Naive thymus-derived CD4-positive, alpha-beta T cell (primary cell): ENCODE measurements around the gene CCDC154. TPM values are rescaled to one million over a fixed set of nuclear protein-coding genes. Genes with fewer than 3 reads are reported as not detected.

Experiments
- ATAC-seq: fragments of 150-1000 bp; cut with Tn5 transposase; 2 replicates; pipeline ENCODE4 v1.10.0; 2021; ENCODE audit warnings: mild to moderate bottlenecking, moderate library complexity
- CTCF ChIA-PET: fragments of 350-600 bp; sonication (Branson Sonifier 250); formaldehyde crosslinking; loops from one replicate; lab custom pipeline; 2021; ENCODE audit warnings: antibody characterized with exemption; lab: Charles Lee
- POLR2A ChIA-PET: fragments of 350-600 bp; sonication (Branson Sonifier 250); formaldehyde crosslinking; loops from one replicate; lab custom pipeline; 2021; ENCODE audit warnings: antibody characterized with exemption, inconsistent platforms; lab: Charles Lee
- DNase-seq, 9 donors: peaks; one replicate each; pipeline versions ENCODE4 v3.0.0 to v3.0.0-alpha.2; 2020 to 2022; ENCODE audit warnings: mixed read lengths in 1 of 9
- H3K27ac ChIP-seq: one replicate; pipeline ENCODE4 v1.7.0; 2013; ENCODE audit warnings: mild to moderate bottlenecking, low read depth, low read length, moderate library complexity
- H3K27me3 ChIP-seq, 2 donors: one replicate each; pipeline ENCODE4 v1.7.0; 2013; ENCODE audit warnings: low read length in 2 of 2, mild to moderate bottlenecking in 2 of 2, moderate library complexity in 2 of 2; ENCODE audit not compliant: control insufficient read depth in 2 of 2, insufficient read depth in 2 of 2
- H3K36me3 ChIP-seq, 3 experiments: 1 replicate in 2 of 3; 2 replicates in 1 of 3; pipeline ENCODE4 v1.7.0; 2013; ENCODE audit warnings: low read length in 3 of 3, mild to moderate bottlenecking in 3 of 3, moderate library complexity in 1 of 3; ENCODE audit not compliant: insufficient read depth in 3 of 3, control insufficient read depth in 2 of 3
- H3K4me1 ChIP-seq, 2 donors: one replicate each; pipeline ENCODE4 v1.7.0; 2013; ENCODE audit warnings: low read length in 2 of 2, mild to moderate bottlenecking in 2 of 2, moderate library complexity in 1 of 2; ENCODE audit not compliant: control insufficient read depth in 2 of 2, insufficient read depth in 2 of 2
- H3K4me3 ChIP-seq: 2 replicates; pipeline ENCODE4 v1.7.0; 2013; ENCODE audit warnings: mild to moderate bottlenecking, low read length
- H3K9me3 ChIP-seq, 3 experiments: 1 replicate in 2 of 3; 2 replicates in 1 of 3; pipeline ENCODE4 v1.7.0; 2013; ENCODE audit warnings: low read length in 3 of 3; ENCODE audit not compliant: control insufficient read depth in 2 of 3
- H3K27ac Mint-ChIP-seq, 9 donors: one replicate each; pipeline ENCODE4 v1.8.0; 2020 to 2022; ENCODE audit warnings: mixed read lengths in 9 of 9, mild to moderate bottlenecking in 8 of 9, moderate library complexity in 5 of 9, inconsistent platforms in 2 of 9
- H3K27me3 Mint-ChIP-seq, 5 donors: one replicate each; pipeline ENCODE4 v1.8.0; 2021 to 2022; ENCODE audit warnings: mixed read lengths in 5 of 5, mild to moderate bottlenecking in 1 of 5
- H3K36me3 Mint-ChIP-seq, 5 donors: one replicate each; pipeline ENCODE4 v1.8.0; 2020 to 2022; ENCODE audit warnings: mixed read lengths in 5 of 5, mild to moderate bottlenecking in 3 of 5, inconsistent platforms in 1 of 5
- H3K4me1 Mint-ChIP-seq, 7 donors: one replicate each; pipeline ENCODE4 v1.8.0; 2020 to 2022; ENCODE audit warnings: mixed read lengths in 7 of 7, mild to moderate bottlenecking in 3 of 7, inconsistent platforms in 1 of 7
- H3K4me3 Mint-ChIP-seq, 10 donors: one replicate each; pipeline ENCODE4 v1.8.0; 2020 to 2022; ENCODE audit warnings: mild to moderate bottlenecking in 10 of 10, mixed read lengths in 10 of 10, moderate library complexity in 6 of 10, inconsistent platforms in 2 of 10
- H3K9me3 Mint-ChIP-seq, 11 donors: one replicate each; pipeline ENCODE4 v1.8.0; 2020 to 2022; ENCODE audit warnings: mixed read lengths in 11 of 11, mild to moderate bottlenecking in 4 of 11, inconsistent platforms in 1 of 11, moderate library complexity in 1 of 11
- intact Hi-C, 2 donors: fragments of 100-400 bp; cut with micrococcal nuclease; formaldehyde crosslinking; loops; one replicate each; pipeline ENCODE4 v1.15.1; 2023
- polyA plus RNA-seq, 2 donors: library from polyadenylated mRNA; unstranded; fragments of 300-500 nt; fragmentation: Illumina TruSeq; gene quantifications; one replicate each; pipeline ENCODE4 v1.2.3, GENCODE V29; 2021
- total RNA-seq, 6 experiments: library from RNA in 5 of 6; stranded (reverse) in 5 of 6; gene quantifications; 1 replicate in 5 of 6; 2 replicates in 1 of 6; pipeline ENCODE4 v1.2.3 and lab custom pipeline; 2021 to 2026

CCDC154 gene
- total RNA-seq (10 to 100 TPM in 2 of 5 experiments, 1 to 10 TPM in 3; 3.6 to 19.1 (median 8.9) TPM), polyA plus RNA-seq (not detected), total RNA-seq (lab: John Stamatoyannopoulos, UW) (5.8 reads per million, percentile 26 among the genes with 10 or more reads in this experiment)

- Histone ChIP-seq H3K4me1 (no peaks in the 10 kb centered on the region), H3K9me3 (no peaks in the 10 kb centered on the region), H3K27ac (no peak within 1 kb of the TSS), H3K36me3 (peaks cover 0 to 37% (median 0%) of the 10 kb centered on the region in 3 experiments), H3K4me3 (no peak within 1 kb of the TSS), H3K27me3 (no peaks in the 10 kb centered on the region)
- ChIA-PET POLR2A (no interaction called here), CTCF (no interaction called here)
- intact Hi-C loops: no loop called here
- Mint-ChIP-seq H3K36me3 (no peaks in the 10 kb centered on the region), H3K4me3 (no peak within 1 kb of the TSS), H3K27me3 (no peaks in the 10 kb centered on the region), H3K9me3 (no peaks in the 10 kb centered on the region), H3K27ac (no peak within 1 kb of the TSS), H3K4me1 (no peaks in the 10 kb centered on the region)
- ATAC-seq (no peak), DNase-seq (no peak)
Measured at GRCh38 chr16:1443980-1444729, at the start of gene CCDC154. TSS of gene CCDC154 (minus strand) at chr16:1444556. CDS start at chr16:1444322, 234 bp downstream.

- Mint-ChIP-seq H3K4me3 (peak overlapping the region; percentile 80 to 99 (median 92)), H3K27me3 (no peaks in the 10 kb centered on the region), H3K9me3 (peaks cover 0 to 1% (median 0%) of the 10 kb centered on the region in 11 donors), H3K27ac (peak overlapping the region in 6 of 9 donors; percentile 62 to 97 (median 76)), H3K36me3 (peaks cover 0 to 6% (median 0%) of the 10 kb centered on the region in 5 donors), H3K4me1 (peaks cover 9 to 20% (median 10%) of the 10 kb centered on the region in 7 donors)
- peak; percentile 1 for ATAC-seq
- POLR2A ChIA-PET: interaction anchor here (1.2 to 4.4 kb wide), 8 partner anchors 9 to 212 kb away, joined by 3 to 38 read pairs (median 5); partner anchors contain the start of genes JPT2, MAPK8IP3, TMEM204 and UBE2I
- intact Hi-C loops: loop anchor here (1.0 to 10.0 kb wide), 12 partner anchors 18 to 1019 kb away; partner anchors contain the start of genes CLCN7 (in 2 of the 2), CRAMP1 (in 2 of the 2), IFT140 (in 2 of the 2) and TMEM204 (in 2 of the 2)
- H3K9me3 ChIP-seq: no peaks in the 10 kb centered on the region
- H3K36me3 ChIP-seq: peaks cover 0 to 49% (median 0%) of the 10 kb centered on the region in 3 experiments
- peaks cover 12 to 17% of the 10 kb centered on the region in 2 donors for H3K4me1 ChIP-seq
- H3K27me3 ChIP-seq: no peaks in the 10 kb centered on the region
- peak overlapping the region; percentile 88 for H3K27ac ChIP-seq
- peak overlapping the region; percentile 59 for H3K4me3 ChIP-seq
- DNase-seq: peak in 1 of 9 donors; percentile 10
- CTCF ChIA-PET: no interaction called here
Measured at GRCh38 chr16:1493746-1494094, 49.4 kb upstream of the CCDC154 start.

- H3K36me3 Mint-ChIP-seq: peaks cover 0 to 1% (median 0%) of the 10 kb centered on the region in 5 donors
- CTCF ChIA-PET: interaction anchor here (1.3 kb wide), 1 partner anchor 41 kb away, joined by 3 read pairs; the partner anchor contains the start of gene TMEM204
Measured at GRCh38 chr16:1492923-1493745, 48.8 kb upstream of the CCDC154 start, which contains the start of gene TELO2. TSS of gene TELO2 (plus strand) at chr16:1493360. CDS start at chr16:1494282, 922 bp downstream.

GRCh38 chr16:1492082-1492922 lies 47.9 kb upstream of the CCDC154 start:
- Histone ChIP-seq H3K27me3 (no peaks in the 10 kb centered on the region), H3K9me3 (no peaks in the 10 kb centered on the region), H3K27ac (peak overlapping the region; percentile 88), H3K36me3 (peaks cover 0 to 36% (median 0%) of the 10 kb centered on the region in 3 experiments), H3K4me1 (peaks cover 12 to 17% of the 10 kb centered on the region in 2 donors), H3K4me3 (peak overlapping the region; percentile 59)
- Mint-ChIP-seq H3K36me3 (peaks cover 0 to 1% (median 0%) of the 10 kb centered on the region in 5 donors), H3K9me3 (peaks cover 0 to 1% (median 0%) of the 10 kb centered on the region in 11 donors), H3K27me3 (no peaks in the 10 kb centered on the region), H3K4me3 (peak overlapping the region; percentile 83 to 99 (median 94)), H3K4me1 (peaks cover 9 to 20% (median 12%) of the 10 kb centered on the region in 7 donors), H3K27ac (peak overlapping the region; percentile 97 to 100 (median 99))
- ATAC-seq (no peak), DNase-seq (peak in 1 of 9 donors; percentile 8)
- intact Hi-C loops: loop anchor here (2.0 to 10.0 kb wide), 6 partner anchors 40 to 1020 kb away; partner anchors contain the start of genes TMEM204 (in 2 of the 2), ATP6V0C (in 1 of the 2), CRAMP1 (in 1 of the 2) and IFT140 (in 1 of the 2)
- ChIA-PET POLR2A (interaction anchor here (0.6 to 4.4 kb wide), 15 partner anchors 15 to 436 kb away, joined by 3 to 38 read pairs (median 5); partner anchors contain the start of genes JPT2, MAPK8IP3, TMEM204 and UBE2I), CTCF (interaction anchor here (0.7 to 1.3 kb wide), 2 partner anchors 42 to 290 kb away, joined by 3 to 4 read pairs; partner anchors contain the start of genes SPSB3 and TMEM204)

More at GRCh38 chr16:1492923-1493745, 48.8 kb upstream of the CCDC154 start, which contains the start of gene TELO2:
- POLR2A ChIA-PET: interaction anchor here (0.6 to 4.4 kb wide), 16 partner anchors 9 to 721 kb away, joined by 3 to 38 read pairs (median 5); partner anchors contain the start of genes JPT2, MAPK8IP3, PGP and TMEM204
- peak within 1 kb of the TSS; percentile 59 for H3K4me3 ChIP-seq
- peak within 1 kb of the TSS; percentile 97 to 100 (median 99) for H3K27ac Mint-ChIP-seq
- intact Hi-C loops: loop anchor here (1.0 to 10.0 kb wide), 12 partner anchors 18 to 1019 kb away; partner anchors contain the start of genes CLCN7 (in 2 of the 2), CRAMP1 (in 2 of the 2), IFT140 (in 2 of the 2) and TMEM204 (in 2 of the 2)
- peaks cover 0 to 1% (median 0%) of the 10 kb centered on the region in 11 donors for H3K9me3 Mint-ChIP-seq
- H3K27me3 ChIP-seq: no peaks in the 10 kb centered on the region
- peaks cover 12 to 17% of the 10 kb centered on the region in 2 donors for H3K4me1 ChIP-seq
- H3K4me3 Mint-ChIP-seq: peak within 1 kb of the TSS; percentile 83 to 99 (median 94)
- ATAC-seq (peak; percentile 96), DNase-seq (peak; percentile 82 to 96 (median 90))
- H3K9me3 ChIP-seq: no peaks in the 10 kb centered on the region
- peaks cover 9 to 20% (median 12%) of the 10 kb centered on the region in 7 donors for H3K4me1 Mint-ChIP-seq
- H3K27me3 Mint-ChIP-seq: no peaks in the 10 kb centered on the region
- peaks cover 0 to 43% (median 0%) of the 10 kb centered on the region in 3 experiments for H3K36me3 ChIP-seq
- H3K27ac ChIP-seq: peak within 1 kb of the TSS; percentile 88

- ChIA-PET CTCF (interaction anchor here (0.7 kb wide), 2 partner anchors 67 to 1023 kb away, joined by 4 to 6 read pairs; no protein-coding TSS in a partner anchor), POLR2A (interaction anchor here (0.8 to 4.4 kb wide), 3 partner anchors 42 to 51 kb away, joined by 3 to 38 read pairs (median 4); partner anchors contain the start of gene TMEM204)
- H3K27me3 Mint-ChIP-seq: no peaks in the 10 kb centered on the region
- H3K27me3 ChIP-seq: no peaks in the 10 kb centered on the region
- H3K27ac Mint-ChIP-seq: peak overlapping the region in 7 of 9 donors; percentile 38 to 99 (median 49)
- no peak overlapping the region for H3K4me3 ChIP-seq
- H3K9me3 Mint-ChIP-seq: peaks cover 0 to 1% (median 0%) of the 10 kb centered on the region in 11 donors
- H3K9me3 ChIP-seq: no peaks in the 10 kb centered on the region
- ATAC-seq (no peak), DNase-seq (no peak)
- H3K4me3 Mint-ChIP-seq: peak overlapping the region in 2 of 10 donors; percentile 17 to 39
- H3K36me3 Mint-ChIP-seq: peaks cover 0 to 1% (median 0%) of the 10 kb centered on the region in 5 donors
- intact Hi-C loops: loop anchor here in 1 of 2 donors (5.0 to 10.0 kb wide), 4 partner anchors 213 to 1021 kb away; partner anchors contain the start of genes ATP6V0C, MAPK8IP3, MSRB1 and TRAF7
- H3K36me3 ChIP-seq: peaks cover 0 to 27% (median 0%) of the 10 kb centered on the region in 3 experiments
- peaks cover 9 to 20% (median 12%) of the 10 kb centered on the region in 7 donors for H3K4me1 Mint-ChIP-seq
- peaks cover 12 to 17% of the 10 kb centered on the region in 2 donors for H3K4me1 ChIP-seq
- H3K27ac ChIP-seq: no peak overlapping the region
Measured at GRCh38 chr16:1491327-1491726, 47.0 kb upstream of the CCDC154 start.
